Hematopoietic multipotent progenitor cell treated with erythropoietin and hydrocortisone succinate and interleukin-3 and kit ligand, for 17 days (in vitro differentiated cells): Measurements from ENCODE around the gene PATL1.
A peak's percentile ranks its signal among the peaks of the same experiment; 100 is the strongest.

ENCODE experiments used
- DNase-seq: peaks from one replicate; pipeline ENCODE4 v3.0.0-alpha.2; 2015; ENCODE audit warnings: low spot score

The PATL1 gene

GRCh38 chr11:59614277-59615119 lies 54.3 kb downstream of the PATL1 start:
- DNase-seq, result peak; percentile 45

- DNase-seq, result no peak
Measured at GRCh38 chr11:59611570-59612565, 57.0 kb downstream of the PATL1 start.

- no peak for DNase-seq
Measured at GRCh38 chr11:59610289-59610688, 58.5 kb downstream of the PATL1 start.

GRCh38 chr11:59607703-59608454 lies 61.0 kb downstream of the PATL1 start:
- no peak for DNase-seq

- DNase-seq, result no peak
Measured at GRCh38 chr11:59602432-59602831, 66.4 kb downstream of the PATL1 start.

- no peak for DNase-seq
Measured at GRCh38 chr11:59601788-59602187, 67.0 kb downstream of the PATL1 start.

- DNase-seq, result no peak
Measured at GRCh38 chr11:59600636-59601035, 68.2 kb downstream of the PATL1 start.

- DNase-seq, result no peak
Measured at GRCh38 chr11:59600234-59600633, 68.6 kb downstream of the PATL1 start.

- no peak for DNase-seq
Measured at GRCh38 chr11:59598961-59599360, 69.9 kb downstream of the PATL1 start.
